ENCODE measurements around the gene APBA1.

GRCh38 chr9:69385581-69386033, 286.6 kb downstream of the APBA1 start:
- TF ChIP-seq POLR2A (IDR thresholded peaks at IDR 0.05) (no peak), POLR2AphosphoS5 (IDR thresholded peaks at IDR 0.05) (no peak)

All from spleen (tissue), 3 donors.